ENCODE data around the gene ZNF182. TPM values are rescaled to one million over a fixed set of nuclear protein-coding genes. Genes with fewer than 3 reads are reported as not detected.
"Not testable (repeated sequence)": the region's sequence is repeated elsewhere in the genome, so short reads cannot be mapped to it uniquely, and the experiment has no call there.

ZNF182 gene
- polyA plus RNA-seq, 1 donor, result 5.3 TPM

GRCh38 chrX:48001260-48001659 is 2.5 kb downstream of the ZNF182 start:
- no peak for DNase-seq

- DNase-seq, result no peak
Observed at GRCh38 chrX:47992669-47993068, 11.1 kb downstream of the ZNF182 start.

GRCh38 chrX:47992095-47992380 is 11.8 kb downstream of the ZNF182 start:
- peak; percentile 2 for DNase-seq

DNA sequence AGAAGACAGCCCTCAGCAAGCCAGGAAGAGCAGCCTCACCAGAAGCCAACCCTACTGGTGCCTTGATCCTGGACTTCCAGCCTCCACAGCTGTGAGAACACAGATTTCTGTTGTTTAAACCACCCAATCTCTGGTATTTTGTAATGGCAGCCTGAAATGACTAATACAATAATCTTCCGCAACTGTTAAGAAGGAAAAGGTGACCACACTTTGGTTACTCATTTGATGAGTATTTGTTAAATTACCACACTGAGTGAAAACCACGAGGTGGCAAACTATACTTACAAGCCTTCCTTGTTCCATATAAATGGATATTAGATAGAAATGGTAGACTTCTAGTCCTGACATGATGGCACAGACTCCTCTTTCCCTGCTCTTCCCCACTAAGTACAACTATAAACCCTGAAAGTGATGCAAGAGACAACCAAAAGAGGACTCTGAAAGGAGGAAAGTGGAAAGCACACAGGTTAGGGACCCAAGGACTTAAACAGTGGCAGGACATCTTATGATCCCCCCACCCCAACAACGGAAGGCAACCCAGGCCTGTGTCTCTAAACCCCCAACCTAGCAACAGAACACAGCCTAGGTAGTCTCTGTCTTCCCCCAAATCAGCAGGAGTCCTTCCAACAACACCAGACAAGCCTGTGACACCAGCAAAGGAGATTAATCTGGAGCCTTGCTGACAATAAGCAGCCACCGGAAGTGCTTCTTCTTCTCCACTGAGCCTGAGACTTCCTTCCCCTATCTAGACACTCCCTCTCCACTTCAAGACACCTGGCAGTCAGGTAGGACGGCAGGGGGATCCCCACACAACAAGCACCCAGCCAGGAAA is 12.3 kb downstream of the ZNF182 start:
- no peak for DNase-seq

- no peak for DNase-seq
Observed at GRCh38 chrX:47976254-47977151, 27.3 kb downstream of the ZNF182 start.

DNA sequence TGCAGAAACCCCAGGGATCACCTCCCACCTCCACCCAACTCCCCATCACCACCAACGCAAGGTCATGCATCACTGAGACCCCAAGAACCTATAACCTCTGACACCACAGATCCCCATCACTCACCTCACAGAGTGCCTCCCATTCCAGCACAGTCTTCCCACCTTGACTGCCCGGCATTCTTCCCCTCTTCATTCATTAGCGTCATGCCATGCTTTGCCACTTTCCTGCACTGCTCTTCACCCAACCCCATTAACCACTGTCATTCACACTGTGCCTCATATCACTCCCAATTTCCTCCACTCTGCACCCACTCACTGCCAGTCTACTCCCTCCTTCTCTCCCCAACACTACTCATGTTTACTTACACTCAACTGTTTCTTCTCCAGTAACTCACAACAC is 30.6 kb downstream of the ZNF182 start:
- DNase-seq, result no peak

- DNase-seq, result not testable (repeated sequence)
Observed at GRCh38 chrX:47965526-47965925, 38.3 kb downstream of the ZNF182 start.

- DNase-seq, result not testable (repeated sequence)
Observed at GRCh38 chrX:47961830-47962229, 42.0 kb downstream of the ZNF182 start.

DNA sequence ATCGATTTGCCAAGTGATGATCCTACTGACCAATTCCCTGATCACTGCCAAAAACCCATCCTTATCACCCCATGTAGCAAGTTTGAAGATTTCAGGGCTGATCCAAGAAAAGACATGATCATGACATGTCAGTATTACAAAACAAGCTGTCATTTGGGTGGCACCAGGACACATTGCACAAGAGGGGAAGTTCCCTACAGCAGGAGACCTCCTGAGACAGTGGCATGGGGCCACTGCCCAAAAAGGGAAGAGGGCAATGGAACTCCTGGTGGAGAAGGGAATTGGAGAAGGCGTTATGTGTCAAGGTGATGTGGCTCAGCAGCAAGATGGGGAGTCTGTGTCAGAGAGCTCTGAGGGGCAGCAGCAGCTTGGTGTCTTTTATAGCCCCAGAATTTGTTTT is 43.4 kb downstream of the ZNF182 start:
- no peak for DNase-seq

- DNase-seq, result no peak
Observed at GRCh38 chrX:47958761-47959342, 44.9 kb downstream of the ZNF182 start.

GRCh38 chrX:47958206-47958605 is 45.6 kb downstream of the ZNF182 start:
- not testable (repeated sequence) for DNase-seq

- DNase-seq, result no peak
Observed at GRCh38 chrX:47956016-47956415, 47.8 kb downstream of the ZNF182 start.

GRCh38 chrX:47955295-47955694 is 48.5 kb downstream of the ZNF182 start:
- DNase-seq, result not testable (repeated sequence)

DNA sequence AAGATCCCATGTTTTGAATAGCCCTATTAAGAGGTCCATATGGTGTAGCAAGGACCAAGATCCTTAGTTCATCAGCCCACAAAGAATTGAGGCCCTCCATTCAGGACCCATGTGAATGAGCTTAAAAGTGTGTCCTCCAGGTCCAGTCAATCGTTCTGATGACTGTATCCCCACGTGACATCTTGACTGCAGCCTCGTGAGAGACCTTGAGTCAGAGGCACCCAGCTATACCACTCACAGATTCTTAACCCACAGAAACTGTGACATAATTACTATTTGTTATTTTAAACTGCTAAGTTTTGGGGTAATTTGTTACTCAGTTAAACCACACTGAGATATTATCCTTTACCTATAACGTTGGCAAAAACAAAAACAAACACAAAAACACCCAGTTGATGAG is 62.4 kb downstream of the ZNF182 start:
- no peak for DNase-seq

GRCh38 chrX:47940448-47940847 is 63.3 kb downstream of the ZNF182 start:
- DNase-seq, result no peak

DNA sequence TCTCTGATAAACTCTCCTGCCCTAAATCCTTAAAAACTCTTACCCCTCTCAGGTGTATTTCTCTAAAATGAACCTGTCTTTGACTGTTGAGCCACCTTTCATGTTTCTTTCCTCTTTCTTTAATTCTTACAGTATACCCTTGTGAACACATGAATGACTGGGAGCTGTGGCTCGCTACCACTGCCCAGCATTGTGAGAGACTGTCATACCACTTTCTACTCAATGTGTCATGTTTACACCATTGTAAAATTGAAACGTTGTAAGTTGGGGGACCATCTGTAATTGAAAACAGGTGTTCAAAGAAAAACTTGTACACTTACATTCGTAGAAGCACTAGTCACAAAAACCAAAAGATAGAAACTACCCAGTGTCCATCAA is 66.9 kb downstream of the ZNF182 start:
- no peak for DNase-seq

DNA sequence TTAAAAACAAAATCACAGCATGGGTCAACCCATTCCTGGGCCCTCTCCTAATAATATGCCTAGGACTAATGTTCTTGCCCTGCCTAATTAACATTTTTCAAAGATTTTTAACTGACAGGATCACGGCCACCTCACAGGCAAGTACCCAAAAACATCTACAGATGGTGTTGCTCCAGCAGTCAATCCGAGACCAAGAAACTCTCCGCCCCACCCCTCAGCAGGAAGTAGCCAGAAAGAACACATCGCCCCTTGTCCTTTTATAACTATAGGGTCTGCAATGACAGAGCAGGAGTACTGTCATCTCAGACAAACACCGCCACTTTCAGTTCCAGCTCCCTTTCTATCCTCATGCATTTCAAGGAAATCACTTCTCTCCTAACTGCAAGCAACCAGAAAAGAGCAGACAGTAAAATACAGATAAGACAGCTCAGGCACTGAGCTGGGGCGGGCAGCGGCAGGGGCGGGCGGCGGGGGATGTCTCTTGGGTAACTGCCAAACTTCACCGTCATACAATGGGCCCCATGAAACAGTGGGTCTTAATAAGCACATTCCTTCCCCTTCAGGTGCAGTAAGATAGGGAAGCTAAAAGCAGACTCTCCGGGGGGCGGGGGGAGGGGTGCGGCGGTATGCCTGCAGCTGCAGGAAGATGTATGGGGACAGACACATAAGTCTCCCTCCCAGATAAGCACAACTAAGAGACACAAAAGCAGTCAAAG is 67.4 kb downstream of the ZNF182 start:
- DNase-seq, result no peak

- DNase-seq, result no peak
Observed at GRCh38 chrX:47933946-47934345, 69.8 kb downstream of the ZNF182 start.

DNA sequence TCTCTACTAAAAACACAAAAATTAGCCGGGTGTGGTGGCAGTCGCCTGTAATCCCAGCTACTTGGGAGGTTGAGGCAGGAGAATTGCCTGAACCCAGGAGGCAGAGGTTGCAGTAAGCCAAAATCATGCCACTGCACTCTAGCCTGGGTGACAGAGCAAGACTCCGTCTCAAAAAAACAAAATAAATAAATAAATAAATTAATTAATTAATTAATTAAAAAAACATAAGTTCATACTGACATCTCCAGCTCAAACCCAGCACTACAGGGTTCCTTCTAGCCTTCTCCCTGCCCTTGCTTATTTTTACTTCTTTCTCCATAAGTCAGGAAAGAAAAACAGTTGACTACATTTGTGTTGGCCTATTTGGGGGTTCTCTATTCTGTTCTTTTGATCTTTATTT is 71.8 kb downstream of the ZNF182 start:
- not testable (repeated sequence) for DNase-seq

GRCh38 chrX:47927212-47927611 is 76.6 kb downstream of the ZNF182 start:
- DNase-seq, result no peak

All from hindlimb muscle (tissue), 1 donor.